Activated naive CD8-positive, alpha-beta T cell (primary cell): ENCODE data around the gene MCM3AP.
"Not testable (repeated sequence)": the region's sequence is repeated elsewhere in the genome, so short reads cannot be mapped to it uniquely, and the experiment has no call there.

Source experiments
- H3K27ac Mint-ChIP-seq: one replicate; pipeline ENCODE4 v1.8.0; 2021; ENCODE audit warnings: mixed read lengths
- H3K27me3 Mint-ChIP-seq: one replicate; pipeline ENCODE4 v1.8.0; 2021; ENCODE audit warnings: mixed read lengths
- H3K36me3 Mint-ChIP-seq: one replicate; pipeline ENCODE4 v1.8.0; 2021; ENCODE audit warnings: mixed read lengths
- H3K4me1 Mint-ChIP-seq: one replicate; pipeline ENCODE4 v1.8.0; 2021; ENCODE audit warnings: low read depth, mixed read lengths
- H3K4me3 Mint-ChIP-seq: one replicate; pipeline ENCODE4 v1.8.0; 2021; ENCODE audit warnings: mild to moderate bottlenecking, mixed read lengths
- H3K9me3 Mint-ChIP-seq: one replicate; pipeline ENCODE4 v1.8.0; 2021; ENCODE audit warnings: low read depth, mixed read lengths

MCM3AP gene

DNA sequence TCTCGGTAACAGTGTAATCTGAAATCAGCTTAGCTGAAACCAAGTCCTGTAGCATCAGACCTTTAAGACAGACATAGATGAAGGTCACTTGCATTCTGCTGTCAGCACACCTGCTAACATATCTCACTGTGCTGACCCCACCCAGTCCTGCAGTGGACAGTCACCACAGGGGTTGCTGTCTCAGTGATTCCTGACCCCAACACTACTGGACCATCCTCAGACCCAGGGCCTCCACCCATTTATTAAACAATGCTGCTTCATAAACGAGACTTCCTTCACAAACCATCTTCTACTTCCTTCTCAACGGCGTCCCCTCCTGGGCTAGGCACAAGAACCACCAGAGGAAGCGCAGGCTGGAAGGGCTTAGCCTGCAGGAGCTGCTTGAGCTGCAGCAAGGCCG is 39.1 kb downstream of the MCM3AP start:
- Mint-ChIP-seq H3K4me1 (peaks cover 21% of the 10 kb centered on the region), H3K27ac (no peak overlapping the region), H3K27me3 (no peaks in the 10 kb centered on the region), H3K36me3 (peaks cover 20% of the 10 kb centered on the region), H3K4me3 (no peak overlapping the region), H3K9me3 (no peaks in the 10 kb centered on the region)

DNA sequence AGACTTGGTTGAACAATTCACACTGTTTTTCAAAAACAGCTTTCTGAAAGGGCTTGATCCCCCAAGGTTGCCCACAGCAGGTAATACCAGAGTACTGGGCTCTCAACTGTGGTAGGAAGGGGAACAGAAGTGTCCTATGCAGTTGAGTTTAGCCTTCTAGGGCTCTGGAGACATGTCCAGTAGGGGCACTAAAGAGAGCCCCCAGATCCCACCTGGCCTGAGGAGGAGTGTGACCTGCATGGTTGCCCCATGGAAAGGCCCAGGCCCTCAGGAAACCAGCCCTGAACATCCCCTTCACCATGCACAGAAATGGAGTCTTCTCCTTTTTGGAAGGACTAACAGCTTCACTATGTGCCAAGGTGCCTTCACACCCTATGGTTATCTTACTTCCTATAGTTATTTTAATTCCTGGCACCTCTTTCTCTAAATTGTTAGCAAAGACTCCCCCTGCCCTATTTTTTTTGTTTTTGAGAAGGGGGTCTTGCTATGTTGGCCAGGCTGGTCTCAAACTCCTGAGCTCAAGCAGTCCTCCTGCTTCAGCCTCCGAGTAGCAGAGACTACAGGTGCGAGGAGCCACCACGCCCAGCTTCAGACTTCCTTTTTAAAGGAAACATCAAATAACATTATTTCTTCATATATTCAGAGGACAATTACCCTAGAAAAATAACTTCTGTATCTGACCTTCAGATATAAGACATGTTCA is 40.0 kb downstream of the MCM3AP start:
- H3K4me3 Mint-ChIP-seq, result no peak overlapping the region
- peaks cover 20% of the 10 kb centered on the region for H3K36me3 Mint-ChIP-seq
- no peak overlapping the region for H3K27ac Mint-ChIP-seq
- no peaks in the 10 kb centered on the region for H3K9me3 Mint-ChIP-seq
- peaks cover 13% of the 10 kb centered on the region for H3K4me1 Mint-ChIP-seq
- no peaks in the 10 kb centered on the region for H3K27me3 Mint-ChIP-seq

DNA sequence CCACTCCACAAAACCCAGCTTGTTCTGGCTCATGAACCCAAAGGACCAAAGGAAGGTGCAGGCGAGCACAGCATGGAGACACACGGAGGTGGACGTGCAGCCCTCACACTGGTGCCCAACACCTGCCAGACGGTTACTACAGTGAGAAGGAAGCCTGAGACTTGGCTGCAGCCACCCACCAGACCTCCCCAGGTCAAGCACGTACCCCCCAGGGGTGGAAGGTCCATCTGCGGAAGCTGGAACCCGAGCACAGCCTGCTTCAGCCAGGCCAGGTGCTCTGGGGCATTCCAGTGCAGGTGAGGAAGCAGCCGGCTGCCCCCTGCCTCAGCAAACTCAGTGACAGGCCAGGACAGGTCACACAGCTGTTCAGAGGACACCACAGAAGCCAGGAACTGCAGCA is 40.8 kb downstream of the MCM3AP start:
- no peaks in the 10 kb centered on the region for H3K27me3 Mint-ChIP-seq
- H3K4me1 Mint-ChIP-seq, result peaks cover 6% of the 10 kb centered on the region
- H3K27ac Mint-ChIP-seq, result no peak overlapping the region
- no peaks in the 10 kb centered on the region for H3K9me3 Mint-ChIP-seq
- H3K36me3 Mint-ChIP-seq, result peaks cover 19% of the 10 kb centered on the region
- H3K4me3 Mint-ChIP-seq, result no peak overlapping the region

DNA sequence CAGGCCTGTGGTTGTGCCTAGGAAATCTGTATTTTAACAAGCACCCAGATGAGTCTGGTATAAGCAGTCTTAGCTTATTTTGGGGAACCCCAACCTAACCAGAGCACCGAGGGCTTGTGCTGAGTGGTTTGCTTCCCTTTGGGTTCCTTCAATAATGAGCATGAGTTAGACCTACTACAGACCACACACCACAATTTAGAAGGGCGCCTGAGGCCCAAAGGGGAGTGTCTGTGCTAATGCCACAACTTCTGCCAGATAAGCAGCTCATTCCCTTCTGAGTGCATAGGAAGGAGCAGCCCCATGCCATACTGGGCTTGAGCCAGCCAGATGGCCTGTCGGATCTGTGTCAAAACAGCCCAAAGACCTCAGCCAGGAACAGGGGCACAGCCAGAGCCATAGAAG is 41.5 kb downstream of the MCM3AP start:
- Mint-ChIP-seq H3K27ac (no peak overlapping the region), H3K4me3 (no peak overlapping the region), H3K9me3 (no peaks in the 10 kb centered on the region), H3K36me3 (peaks cover 21% of the 10 kb centered on the region), H3K4me1 (peaks cover 5% of the 10 kb centered on the region), H3K27me3 (no peaks in the 10 kb centered on the region)

DNA sequence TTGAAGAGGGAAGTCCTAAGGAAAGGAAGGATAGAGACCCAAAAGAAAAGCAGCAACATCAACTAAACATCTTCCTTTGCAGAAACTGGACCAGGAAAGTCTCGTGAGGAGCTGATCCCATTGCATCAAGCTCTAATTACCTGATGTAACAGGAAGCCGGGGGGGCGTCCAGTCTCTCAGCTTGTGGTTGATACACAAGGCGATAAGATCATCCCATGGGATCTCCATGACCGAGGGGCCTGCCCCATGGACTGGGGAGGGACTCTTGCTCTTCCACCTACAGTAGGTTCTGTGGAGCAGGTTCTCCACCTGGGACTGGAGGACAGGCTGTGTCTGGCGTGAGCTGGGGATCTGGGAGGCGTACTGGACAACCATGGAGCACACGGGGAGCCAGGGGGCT is 42.1 kb downstream of the MCM3AP start:
- H3K27ac Mint-ChIP-seq, result no peak overlapping the region
- H3K4me3 Mint-ChIP-seq, result no peak overlapping the region
- H3K36me3 Mint-ChIP-seq, result peaks cover 18% of the 10 kb centered on the region
- no peaks in the 10 kb centered on the region for H3K27me3 Mint-ChIP-seq
- no peaks in the 10 kb centered on the region for H3K9me3 Mint-ChIP-seq
- peaks cover 1% of the 10 kb centered on the region for H3K4me1 Mint-ChIP-seq

DNA sequence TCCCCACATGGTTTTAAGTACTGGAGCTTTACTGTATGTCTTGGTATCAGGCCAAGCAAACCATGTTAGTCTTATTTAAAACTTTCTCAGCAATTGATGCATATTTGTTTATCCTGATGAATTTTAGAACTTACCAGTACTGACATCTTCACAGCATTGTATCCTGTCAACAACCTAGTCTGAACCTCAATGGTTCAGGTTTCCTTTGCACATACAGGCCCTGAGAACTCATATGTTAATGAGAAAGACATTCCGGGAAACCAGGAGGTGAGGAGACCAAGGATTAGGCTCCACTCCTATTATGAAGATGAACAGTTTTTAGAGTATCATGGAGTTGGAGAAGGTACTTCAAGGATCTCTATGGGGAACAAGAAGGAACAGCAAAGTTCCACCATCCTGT is 43.8 kb downstream of the MCM3AP start:
- not testable (repeated sequence) for H3K9me3 Mint-ChIP-seq, H3K4me3 Mint-ChIP-seq, H3K27me3 Mint-ChIP-seq, H3K4me1 Mint-ChIP-seq
- Mint-ChIP-seq H3K27ac (peak overlapping the region; percentile 54), H3K36me3 (peaks cover 14% of the 10 kb centered on the region)

DNA sequence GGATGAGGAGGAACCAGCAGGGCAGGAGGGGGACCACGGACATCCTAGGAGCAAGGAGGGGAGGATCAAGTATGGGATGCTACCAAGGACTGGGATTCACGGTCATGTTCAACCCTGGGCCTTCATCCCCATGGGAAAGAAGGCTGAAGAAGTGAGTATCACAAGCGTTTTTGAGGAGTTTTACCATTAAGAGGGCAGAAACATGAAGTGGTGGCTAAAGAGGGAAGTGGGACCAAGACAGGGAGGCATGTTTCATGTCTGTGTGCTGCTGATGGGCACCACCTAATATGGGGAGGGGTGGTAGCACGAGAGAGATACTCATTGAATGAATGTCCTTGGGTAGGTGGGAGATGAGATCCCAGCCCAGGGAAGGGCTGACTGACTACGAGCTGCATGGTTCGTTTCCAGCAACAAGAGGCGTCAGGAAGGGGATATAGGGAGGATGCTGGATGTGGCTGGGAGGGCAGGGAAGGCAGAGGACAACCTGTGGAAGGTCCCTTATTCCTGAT is 45.5 kb downstream of the MCM3AP start:
- peaks cover 1% of the 10 kb centered on the region for H3K4me1 Mint-ChIP-seq
- H3K27me3 Mint-ChIP-seq, result no peaks in the 10 kb centered on the region
- H3K36me3 Mint-ChIP-seq, result peaks cover 8% of the 10 kb centered on the region
- H3K9me3 Mint-ChIP-seq, result no peaks in the 10 kb centered on the region
- peak overlapping the region; percentile 2 for H3K27ac Mint-ChIP-seq
- H3K4me3 Mint-ChIP-seq, result no peak overlapping the region

DNA sequence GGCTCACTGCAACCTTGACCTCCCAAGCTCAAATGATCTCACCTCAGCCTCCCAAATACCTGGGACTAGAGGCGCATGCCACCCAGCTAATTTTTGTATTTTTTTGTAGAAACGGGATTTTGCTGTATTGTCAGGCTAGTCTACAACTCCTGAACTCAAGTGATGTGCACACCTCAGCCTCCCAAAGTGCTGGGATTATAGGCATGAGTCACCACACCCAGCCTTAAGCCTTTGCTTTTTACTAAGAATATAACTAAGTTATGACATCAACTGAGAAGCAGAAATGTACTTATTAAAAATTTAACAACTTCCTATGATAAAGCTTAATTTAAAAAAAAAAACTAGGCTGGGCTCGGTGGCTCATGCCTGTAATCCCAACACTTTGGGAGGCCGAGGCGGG is 47.9 kb downstream of the MCM3AP start:
- Mint-ChIP-seq H3K4me3 (no peak overlapping the region), H3K9me3 (no peaks in the 10 kb centered on the region), H3K27me3 (no peaks in the 10 kb centered on the region), H3K4me1 (peaks cover 10% of the 10 kb centered on the region), H3K27ac (no peak overlapping the region), H3K36me3 (peaks cover 25% of the 10 kb centered on the region)

DNA sequence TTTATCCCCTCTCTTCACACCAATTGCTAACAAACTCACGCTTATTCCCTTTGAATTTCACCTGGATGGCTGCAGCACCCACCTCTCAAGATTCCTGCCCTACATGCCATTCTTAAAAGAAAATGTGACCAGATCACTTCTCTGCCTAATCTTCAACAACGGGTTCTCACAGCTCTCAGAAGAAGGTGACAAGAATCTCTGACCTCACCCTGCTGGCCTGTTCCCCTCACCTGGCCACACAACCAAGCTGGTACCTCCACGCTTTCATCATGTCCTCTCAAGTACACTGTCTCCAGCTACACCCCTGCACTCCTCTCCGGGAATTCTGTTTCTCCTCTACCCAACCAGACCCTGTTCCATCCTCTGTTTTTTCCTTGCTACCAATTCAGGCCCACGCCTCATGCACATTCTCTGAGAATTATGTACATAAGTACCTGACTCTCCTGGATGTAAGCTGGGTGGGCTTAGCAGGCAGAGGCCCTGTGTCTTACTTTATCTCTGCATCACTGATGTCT is 50.9 kb downstream of the MCM3AP start:
- Mint-ChIP-seq H3K36me3 (peaks cover 28% of the 10 kb centered on the region), H3K27me3 (no peaks in the 10 kb centered on the region), H3K9me3 (peaks cover 5% of the 10 kb centered on the region), H3K27ac (peak overlapping the region; percentile 35), H3K4me3 (no peak overlapping the region), H3K4me1 (peaks cover 29% of the 10 kb centered on the region)

DNA sequence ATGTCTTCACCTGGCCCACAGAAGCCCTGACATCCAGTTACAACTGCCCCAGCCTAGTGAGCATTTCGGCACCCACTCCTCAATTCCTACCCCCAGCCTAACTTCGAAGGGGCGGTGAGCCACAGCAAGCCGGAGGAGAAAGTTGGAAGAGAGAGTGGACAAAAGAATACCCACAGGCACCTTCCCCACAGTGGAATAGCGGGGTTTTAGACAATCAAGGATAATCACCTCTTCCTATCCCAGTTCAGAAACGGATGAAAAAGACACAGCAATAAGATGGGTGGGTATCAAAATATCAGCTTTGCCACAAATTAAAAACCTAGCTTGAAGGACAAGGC is 55.5 kb downstream of the MCM3AP start:
- Mint-ChIP-seq H3K4me3 (peak overlapping the region; percentile 92), H3K4me1 (peaks cover 57% of the 10 kb centered on the region), H3K27me3 (no peaks in the 10 kb centered on the region), H3K36me3 (peaks cover 26% of the 10 kb centered on the region), H3K27ac (peak overlapping the region; percentile 67), H3K9me3 (peaks cover 5% of the 10 kb centered on the region)

DNA sequence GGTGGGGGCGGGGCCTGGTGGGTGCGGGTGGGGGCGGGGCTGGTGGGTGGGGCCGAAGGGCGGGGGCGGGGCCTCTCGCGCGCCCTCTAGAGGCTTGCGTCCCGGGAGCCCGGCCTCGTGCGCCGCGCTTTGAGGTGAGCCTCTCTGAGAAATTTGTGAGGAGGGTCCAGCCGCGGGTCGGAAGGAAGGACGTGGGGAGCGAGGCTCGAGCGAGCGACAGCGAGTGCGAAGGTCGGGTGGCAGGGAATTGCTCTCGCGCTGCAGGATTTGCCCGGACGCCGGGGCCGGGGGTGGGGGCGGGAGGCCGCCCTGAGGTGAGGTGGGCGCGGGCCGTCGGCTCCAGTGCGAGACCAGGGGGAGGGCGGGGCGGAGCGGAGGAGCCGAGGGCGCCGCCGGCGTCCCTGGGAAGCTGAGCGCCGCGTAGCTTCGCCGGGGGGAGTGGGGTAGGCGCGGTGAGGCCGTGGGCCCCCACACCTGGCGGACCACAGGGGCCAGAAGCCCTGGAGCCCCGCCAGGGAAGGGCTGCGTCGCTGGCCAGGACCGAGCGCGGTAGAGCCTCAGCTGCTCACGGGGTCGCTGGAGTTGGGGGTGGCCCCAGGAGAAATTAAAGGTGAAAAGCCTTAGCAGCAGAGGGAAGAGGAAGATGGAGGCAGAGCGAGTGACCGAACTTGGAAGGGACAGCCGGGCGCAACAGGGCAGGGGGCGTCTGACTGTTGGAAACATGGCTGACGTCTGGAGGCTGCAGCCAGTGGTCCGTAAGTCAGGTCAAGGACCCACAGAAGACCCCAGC is 56.1 kb downstream of the MCM3AP start:
- H3K4me3 Mint-ChIP-seq, result peak overlapping the region; percentile 92
- H3K36me3 Mint-ChIP-seq, result peaks cover 20% of the 10 kb centered on the region
- peaks cover 5% of the 10 kb centered on the region for H3K9me3 Mint-ChIP-seq
- no peaks in the 10 kb centered on the region for H3K27me3 Mint-ChIP-seq
- peaks cover 55% of the 10 kb centered on the region for H3K4me1 Mint-ChIP-seq
- H3K27ac Mint-ChIP-seq, result peak overlapping the region; percentile 98

DNA sequence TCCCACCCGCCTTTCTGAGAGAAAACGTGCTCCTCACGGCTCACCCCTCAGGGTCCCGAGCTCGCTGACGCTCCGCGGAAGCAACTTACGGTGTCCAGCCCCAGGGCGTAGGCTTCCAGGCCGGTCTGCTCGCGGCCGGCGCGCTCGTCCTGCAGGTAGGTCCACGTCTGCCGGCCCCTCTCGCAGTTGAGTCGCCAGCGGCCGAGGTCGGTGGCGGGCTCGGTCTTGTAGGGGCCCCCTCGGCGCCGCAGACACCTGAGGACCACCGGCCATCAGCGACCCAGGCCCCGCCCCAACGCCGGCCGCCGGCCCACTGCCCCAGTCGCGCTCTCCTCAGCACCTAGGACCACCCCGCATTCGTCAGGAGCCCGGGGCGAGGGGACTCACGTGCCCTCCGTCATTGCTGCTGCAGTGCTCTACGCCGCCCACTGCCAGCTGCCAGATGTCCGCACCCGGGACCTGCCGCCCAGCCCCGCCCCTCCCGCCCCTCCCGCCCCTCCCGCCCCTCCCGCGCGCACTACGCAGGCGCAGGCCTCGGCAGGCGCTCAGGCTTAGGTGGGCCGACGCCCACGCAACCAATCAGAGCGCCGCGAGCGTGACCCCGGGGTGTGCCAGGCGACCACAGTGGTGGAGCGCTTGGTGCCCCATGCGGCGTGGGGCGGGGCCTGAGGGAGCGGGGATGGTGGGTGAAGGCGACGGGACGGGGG is 56.9 kb downstream of the MCM3AP start, which contains the start of gene LSS:
Gene LSS (minus strand): TSS at position 430 of the 707 bp plus-strand sequence. CDS start 29 bp downstream, at position 401.
- peak within 1 kb of the TSS; percentile 92 for H3K4me3 Mint-ChIP-seq
- H3K4me1 Mint-ChIP-seq, result peaks cover 49% of the 10 kb centered on the region
- peak within 1 kb of the TSS; percentile 98 for H3K27ac Mint-ChIP-seq
- H3K27me3 Mint-ChIP-seq, result no peaks in the 10 kb centered on the region
- H3K9me3 Mint-ChIP-seq, result peaks cover 5% of the 10 kb centered on the region
- peaks cover 12% of the 10 kb centered on the region for H3K36me3 Mint-ChIP-seq

DNA sequence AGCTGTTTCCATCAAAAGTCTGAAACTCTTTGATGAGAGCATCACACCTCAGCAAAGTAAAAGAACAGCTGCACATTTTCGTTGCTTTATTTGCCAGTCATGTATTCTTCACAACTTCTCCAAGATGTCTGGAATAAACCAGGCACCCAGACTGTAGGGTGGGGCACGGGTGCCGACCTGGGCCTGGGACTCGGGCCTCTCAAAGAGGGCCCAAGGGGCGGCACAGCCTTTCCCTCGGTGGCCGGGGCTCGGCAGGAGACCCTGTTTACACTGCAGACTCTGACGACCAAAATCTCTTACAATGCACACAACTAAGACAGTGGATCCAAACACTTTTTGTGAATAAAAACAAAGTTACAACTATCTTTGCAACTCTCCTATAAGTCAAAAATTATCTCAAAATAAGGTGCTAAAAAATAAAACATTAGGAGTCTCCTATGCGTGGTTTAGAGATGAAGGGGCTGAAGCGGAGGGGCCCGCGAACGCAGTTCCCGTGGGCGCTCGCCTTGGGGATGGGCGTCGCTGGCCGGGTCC is 57.5 kb downstream of the MCM3AP start:
- Mint-ChIP-seq H3K36me3 (peaks cover 12% of the 10 kb centered on the region), H3K27ac (no peak overlapping the region), H3K4me1 (peaks cover 47% of the 10 kb centered on the region)

DNA sequence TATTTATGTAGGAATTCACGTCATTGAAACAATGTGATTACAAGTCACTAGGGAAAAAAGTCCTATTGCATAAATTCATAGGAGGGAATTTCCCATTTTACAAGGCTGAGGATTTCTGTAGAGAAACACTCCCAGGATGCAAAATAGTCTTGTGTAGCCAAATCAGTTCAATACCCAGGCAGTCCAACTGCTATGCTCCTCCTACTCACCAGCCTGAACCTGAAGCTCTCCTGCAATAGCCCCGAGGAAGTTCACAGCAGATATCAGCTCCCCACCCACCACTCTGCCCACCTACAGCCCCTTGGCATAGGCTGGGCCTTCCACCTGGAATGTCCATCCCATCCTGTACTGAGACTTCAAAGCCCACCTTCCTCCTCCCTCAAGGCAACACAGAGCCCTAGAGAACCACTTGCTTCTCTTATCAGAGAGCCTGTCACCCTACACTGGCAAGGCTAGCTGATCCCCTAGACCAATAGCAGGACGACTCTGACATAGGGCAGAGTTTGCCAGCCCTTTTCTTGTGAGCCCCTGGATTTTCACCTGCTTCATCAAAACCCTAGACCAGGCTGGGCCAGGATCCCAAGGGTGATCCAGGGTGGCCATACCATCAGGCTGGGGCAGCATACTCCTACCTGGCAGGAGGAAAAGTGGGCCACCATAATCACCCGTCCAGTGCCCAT is 58.4 kb downstream of the MCM3AP start:
- Mint-ChIP-seq H3K9me3 (peaks cover 5% of the 10 kb centered on the region), H3K4me3 (peak overlapping the region; percentile 83), H3K36me3 (peaks cover 9% of the 10 kb centered on the region), H3K4me1 (peaks cover 47% of the 10 kb centered on the region), H3K27me3 (no peaks in the 10 kb centered on the region), H3K27ac (peak overlapping the region; percentile 50)

More for the DNA sequence above, 57.5 kb downstream of the MCM3AP start:
- H3K27me3 Mint-ChIP-seq, result no peaks in the 10 kb centered on the region
- peak overlapping the region; percentile 83 for H3K4me3 Mint-ChIP-seq
- H3K9me3 Mint-ChIP-seq, result peaks cover 5% of the 10 kb centered on the region
